Measurements from ENCODE around the gene SKP1. TPM values are rescaled to one million over a fixed set of nuclear protein-coding genes. Genes with fewer than 3 reads are reported as not detected.
A peak's percentile ranks its signal among the peaks of the same experiment; 100 is the strongest.

SKP1 gene
- total RNA-seq, 1 experiment from 2014 or later, result 348 TPM

DNA sequence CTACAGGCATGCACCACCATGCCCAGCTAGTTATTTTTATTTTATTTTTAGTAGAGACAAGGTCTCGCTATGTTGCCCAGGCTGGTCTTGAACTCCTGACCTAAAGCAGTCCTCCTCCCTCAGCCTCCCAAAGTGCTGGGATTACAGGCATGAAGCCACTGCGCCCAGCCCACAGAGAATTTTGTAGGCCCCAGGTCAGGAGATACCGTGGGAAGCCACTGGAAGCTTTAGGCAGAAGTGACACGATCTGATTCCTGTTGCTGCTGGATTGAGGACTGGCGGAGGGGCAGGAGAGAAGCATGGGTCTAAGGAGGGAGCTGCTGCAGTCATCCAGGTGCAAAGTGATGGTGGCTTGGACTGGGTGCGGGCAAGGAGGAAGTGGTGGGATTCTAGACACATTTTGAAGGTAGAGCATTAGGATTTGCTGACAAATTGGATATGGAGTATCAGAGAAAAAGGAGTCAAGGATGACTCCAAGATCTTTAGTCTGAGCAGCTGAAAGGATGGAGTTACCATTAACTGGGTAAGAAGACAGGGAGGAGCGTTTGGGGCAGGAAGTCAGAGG lies 41.6 kb downstream of the SKP1 start:
- H3K27me3 Mint-ChIP-seq (ENCODE audit: low read depth), result no peaks in the 10 kb centered on the region
- TF ChIP-seq, protein P1, sequence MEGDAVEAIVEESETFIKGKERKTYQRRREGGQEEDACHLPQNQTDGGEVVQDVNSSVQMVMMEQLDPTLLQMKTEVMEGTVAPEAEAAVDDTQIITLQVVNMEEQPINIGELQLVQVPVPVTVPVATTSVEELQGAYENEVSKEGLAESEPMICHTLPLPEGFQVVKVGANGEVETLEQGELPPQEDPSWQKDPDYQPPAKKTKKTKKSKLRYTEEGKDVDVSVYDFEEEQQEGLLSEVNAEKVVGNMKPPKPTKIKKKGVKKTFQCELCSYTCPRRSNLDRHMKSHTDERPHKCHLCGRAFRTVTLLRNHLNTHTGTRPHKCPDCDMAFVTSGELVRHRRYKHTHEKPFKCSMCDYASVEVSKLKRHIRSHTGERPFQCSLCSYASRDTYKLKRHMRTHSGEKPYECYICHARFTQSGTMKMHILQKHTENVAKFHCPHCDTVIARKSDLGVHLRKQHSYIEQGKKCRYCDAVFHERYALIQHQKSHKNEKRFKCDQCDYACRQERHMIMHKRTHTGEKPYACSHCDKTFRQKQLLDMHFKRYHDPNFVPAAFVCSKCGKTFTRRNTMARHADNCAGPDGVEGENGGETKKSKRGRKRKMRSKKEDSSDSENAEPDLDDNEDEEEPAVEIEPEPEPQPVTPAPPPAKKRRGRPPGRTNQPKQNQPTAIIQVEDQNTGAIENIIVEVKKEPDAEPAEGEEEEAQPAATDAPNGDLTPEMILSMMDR (conservative IDR thresholded peaks at IDR 0.05), result no peak
- H4K91ac ChIP-seq (ENCODE audit: insufficient read length, low read depth, low read length), result no peak overlapping the region
- no peak overlapping the region for H3K18ac ChIP-seq (ENCODE audit: insufficient read length, low read depth, low read length)
- H3K27ac ChIP-seq (ENCODE audit: insufficient read length, low read depth, low read length), result no peak overlapping the region
- peaks cover 3% of the 10 kb centered on the region for H3K79me1 ChIP-seq (ENCODE audit: insufficient read depth, low read depth, low read length, poor library complexity, severe bottlenecking)
- no CpG with 5 or more reads among the region's 7 CpGs for WGBS (ENCODE audit: extremely low coverage, insufficient read length, low lambda C conversion rate)
- H3K56ac ChIP-seq (ENCODE audit: insufficient read length, low read depth, low read length), result no peak overlapping the region
- no peak overlapping the region for H2BK15ac ChIP-seq (ENCODE audit: low read depth, low read length)
- peaks cover 12 to 16% of the 10 kb centered on the region in 2 experiments for H3K4me1 Mint-ChIP-seq
- no peak overlapping the region for H2BK5ac ChIP-seq (ENCODE audit: insufficient read length, low read length)
- no peak overlapping the region for H2BK12ac ChIP-seq (ENCODE audit: insufficient read length, low read depth, low read length)
- no peak overlapping the region for H3K27ac Mint-ChIP-seq
- no peak overlapping the region for H3K9ac ChIP-seq (ENCODE audit: extremely low read depth, insufficient read length, low read length)
- no peaks in the 10 kb centered on the region; the same call in 1 of the 2 replicates for H3K79me2 ChIP-seq (ENCODE audit: insufficient read depth, low read length)
- H3K4me1 ChIP-seq (ENCODE audit: insufficient read depth, low read length), result no peaks in the 10 kb centered on the region
- no peak overlapping the region for H2AK5ac ChIP-seq (ENCODE audit: insufficient read length, low read length)
- H3T11ph ChIP-seq (ENCODE audit: low read length), result no peak overlapping the region
- no peak overlapping the region for H2BK120ac ChIP-seq (ENCODE audit: low read depth, low read length, poor library complexity, severe bottlenecking)
- H4K20me1 ChIP-seq (ENCODE audit: control insufficient read depth, insufficient read depth, insufficient read length), result no peaks in the 10 kb centered on the region
- H3K14ac ChIP-seq (ENCODE audit: insufficient read depth, low read length), result no peak overlapping the region
- peak; percentile 12 for DNase-seq
- no peaks in the 10 kb centered on the region for H3K9me3 ChIP-seq (ENCODE audit: control insufficient read depth, low read depth, low read length)
- H4K5ac ChIP-seq (ENCODE audit: insufficient read length, low read depth, low read length), result no peak overlapping the region
- no peaks in the 10 kb centered on the region for H3K9me3 Mint-ChIP-seq
- H3K23ac ChIP-seq (ENCODE audit: insufficient read length, low read depth, low read length), result no peak overlapping the region
- peaks cover 7 to 15% (median 13%) of the 10 kb centered on the region in 3 experiments; a peak in 6 of 7 replicates for H3K36me3 Mint-ChIP-seq (ENCODE audit: insufficient read depth in 1 of 3, low read depth in 3 of 3)
- H4K8ac ChIP-seq (replicated peaks; ENCODE audit: insufficient read length, low read depth, low read length), result no peak overlapping the region
- H2AFZ ChIP-seq (ENCODE audit: low read length), result no peak overlapping the region
- H2BK20ac ChIP-seq (ENCODE audit: low read depth, low read length, poor library complexity, severe bottlenecking), result no peak overlapping the region
- H3K4me2 ChIP-seq (ENCODE audit: insufficient read depth, insufficient read length, low read length), result no peak overlapping the region
- H3K23me2 ChIP-seq (ENCODE audit: insufficient read length, low read depth, low read length, poor library complexity, severe bottlenecking), result no peaks in the 10 kb centered on the region
- no peak overlapping the region for H3K4me3 Mint-ChIP-seq
- H3K4ac ChIP-seq (ENCODE audit: low read depth, low read length), result no peak overlapping the region
- no peaks in the 10 kb centered on the region for H3K27me3 ChIP-seq (ENCODE audit: insufficient read depth, low read length)
